HuH-7.5 (cell line): ENCODE data around the gene NAA30.
A peak's percentile ranks its signal among the peaks of the same experiment; 100 is the strongest.
"Not testable (repeated sequence)": the region's sequence is repeated elsewhere in the genome, so short reads cannot be mapped to it uniquely, and the experiment has no call there.

ENCODE experiments used
- DNase-seq: peaks from one replicate; pipeline ENCODE4 v3.0.0; 2011; ENCODE audit warnings: low spot score

Gene NAA30

DNA sequence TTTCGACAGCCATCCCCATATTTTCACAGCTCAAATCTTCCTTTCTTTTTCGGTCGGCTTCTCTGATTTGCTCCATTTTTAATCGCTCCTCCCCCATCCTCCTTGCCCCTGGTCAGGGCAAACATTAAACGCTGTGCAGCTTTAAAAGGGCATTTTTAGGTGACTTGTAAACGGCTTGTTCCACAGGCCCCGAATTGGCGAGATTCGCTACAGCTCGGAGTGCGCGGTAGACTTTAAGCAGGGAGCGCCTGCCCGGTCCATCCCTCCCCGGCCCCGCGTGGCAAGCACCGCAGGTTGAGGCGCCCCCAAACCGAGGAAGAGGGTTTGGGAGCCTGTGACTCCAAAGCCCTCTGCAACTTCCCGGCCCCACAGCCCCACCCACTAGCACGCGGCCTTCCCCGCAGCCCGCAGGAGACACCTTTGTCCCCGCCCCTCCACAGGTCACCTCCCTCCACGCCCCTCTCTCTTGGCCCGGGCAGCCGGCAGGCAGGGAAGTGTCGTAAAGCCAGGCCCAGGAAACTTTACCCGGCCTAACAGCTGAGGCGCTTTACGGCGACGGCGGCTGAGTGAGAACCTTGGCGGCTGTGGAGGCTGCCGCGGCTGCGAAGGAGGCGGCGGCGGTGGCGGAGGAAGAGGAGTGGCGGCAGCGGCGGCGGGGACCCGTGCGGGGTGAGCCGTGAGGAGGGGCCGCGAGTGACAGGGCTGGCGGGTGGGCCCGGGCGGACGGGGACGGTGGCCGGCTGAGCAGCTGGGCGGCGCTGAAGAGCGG lies at the start of gene NAA30:
Gene NAA30, plus strand, starts transcription at position 550 of the 769 bp plus-strand sequence. CDS start 372 bp downstream, outside the sequence.
- peak; percentile 85 for DNase-seq

DNA sequence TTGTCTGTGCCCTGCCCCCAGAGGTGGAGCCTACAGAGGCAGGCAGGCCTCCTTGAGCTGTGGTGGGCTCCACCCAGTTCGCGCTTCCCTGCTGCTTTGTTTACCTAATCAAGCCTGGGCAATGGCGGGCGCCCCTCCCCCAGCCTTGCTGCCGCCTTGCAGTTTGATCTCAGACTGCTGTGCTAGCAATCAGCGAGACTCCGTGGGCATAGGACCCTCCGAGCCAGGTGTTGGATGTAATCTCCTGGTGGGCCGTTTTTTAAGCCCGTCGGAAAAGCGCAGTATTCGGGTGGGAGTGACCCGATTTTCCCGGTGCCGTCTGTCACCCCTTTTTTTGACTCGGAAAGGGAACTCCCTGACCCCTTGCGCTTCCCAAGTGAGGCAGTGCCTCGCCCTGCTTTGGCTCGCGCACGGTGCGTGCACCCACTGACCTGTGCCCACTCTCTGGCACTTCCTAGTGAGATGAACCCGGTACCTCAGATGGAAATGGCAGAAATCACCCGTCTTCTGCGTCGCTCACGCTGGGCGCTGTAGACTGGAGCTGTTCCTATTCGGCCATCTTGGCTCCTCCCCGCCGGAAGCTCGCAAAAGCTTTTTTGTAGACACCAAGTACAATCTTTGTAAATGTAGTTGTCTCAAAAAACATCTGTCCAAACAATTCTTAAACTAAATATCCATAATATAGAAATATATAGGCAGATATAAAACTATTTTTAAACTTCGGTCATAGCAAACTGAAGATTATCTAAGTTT lies 46.7 kb upstream of the NAA30 start:
- not testable (repeated sequence) for DNase-seq

DNA sequence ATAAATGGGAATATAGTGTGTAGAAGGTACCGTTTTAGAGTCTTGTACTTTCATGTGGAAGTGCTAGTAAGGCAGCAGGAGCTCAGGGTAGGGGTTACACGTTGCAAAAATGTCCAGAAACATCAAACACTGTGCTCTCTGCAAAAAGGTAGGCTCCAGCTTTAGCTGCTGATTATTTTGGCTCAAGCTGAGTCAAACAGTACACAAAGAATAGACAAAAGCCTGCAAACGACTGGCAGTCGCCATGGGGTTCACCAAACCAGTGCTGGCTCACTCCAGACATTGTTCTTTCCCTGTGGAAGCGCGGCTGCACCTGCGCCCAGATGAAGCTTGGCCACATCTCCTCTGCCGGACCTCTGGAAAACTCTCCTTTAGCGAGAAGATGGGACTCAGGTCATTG lies 45.3 kb upstream of the NAA30 start:
- no peak for DNase-seq

DNA sequence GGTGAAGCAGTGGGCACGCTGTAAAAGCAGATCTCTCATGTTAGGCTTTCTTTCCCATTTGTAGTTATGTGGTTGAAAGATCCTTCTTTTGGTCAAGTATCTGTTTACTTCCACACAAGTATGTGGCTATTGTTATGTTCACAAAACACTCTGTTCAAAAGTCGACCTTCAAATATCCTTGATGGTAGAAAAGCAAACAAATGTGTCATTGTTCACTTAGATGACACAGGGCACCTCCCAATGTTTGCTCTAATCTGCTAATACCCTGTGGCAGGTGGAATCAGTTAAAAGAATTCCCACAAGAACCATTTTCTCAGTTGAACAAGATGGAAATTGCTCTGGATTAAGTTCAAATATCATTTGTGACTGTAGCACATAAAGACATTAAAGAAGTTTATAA lies 43.6 kb upstream of the NAA30 start:
- DNase-seq, result no peak

DNA sequence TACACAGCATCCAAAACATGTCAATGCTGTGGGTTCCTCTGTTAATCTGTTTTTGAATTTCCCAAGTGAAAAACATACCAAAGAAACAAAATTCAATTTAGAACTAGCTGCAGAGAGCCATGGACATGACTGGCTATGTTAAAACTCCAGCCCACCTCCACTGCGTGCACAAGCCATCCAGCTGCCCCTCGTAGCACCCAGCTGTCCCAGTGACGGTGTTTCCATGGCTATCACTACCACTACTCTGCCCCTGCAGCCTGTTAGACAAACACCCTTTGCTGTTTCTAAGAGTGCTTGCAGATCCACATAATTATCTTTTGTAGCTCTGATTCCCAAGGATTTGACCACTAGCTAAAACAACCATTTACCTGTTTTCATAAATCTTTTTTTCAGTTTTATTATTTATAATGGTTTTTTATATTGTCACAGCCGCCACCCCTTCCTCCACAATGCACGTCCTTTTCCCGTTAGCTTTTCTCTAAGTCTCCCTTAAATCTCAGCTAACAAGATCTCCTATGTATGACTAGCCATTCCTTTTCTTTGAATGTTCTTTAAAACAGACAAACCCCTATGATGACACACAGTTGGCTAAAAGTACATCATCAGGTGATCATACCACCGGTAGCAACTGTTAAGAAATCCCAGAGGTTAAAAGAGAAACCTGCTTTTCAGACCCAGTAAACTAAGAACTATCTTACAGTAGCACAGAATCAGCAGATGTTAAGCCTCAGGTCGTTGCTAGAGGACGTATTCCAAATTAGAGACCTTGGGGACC lies 37.8 kb upstream of the NAA30 start:
- no peak for DNase-seq

DNA sequence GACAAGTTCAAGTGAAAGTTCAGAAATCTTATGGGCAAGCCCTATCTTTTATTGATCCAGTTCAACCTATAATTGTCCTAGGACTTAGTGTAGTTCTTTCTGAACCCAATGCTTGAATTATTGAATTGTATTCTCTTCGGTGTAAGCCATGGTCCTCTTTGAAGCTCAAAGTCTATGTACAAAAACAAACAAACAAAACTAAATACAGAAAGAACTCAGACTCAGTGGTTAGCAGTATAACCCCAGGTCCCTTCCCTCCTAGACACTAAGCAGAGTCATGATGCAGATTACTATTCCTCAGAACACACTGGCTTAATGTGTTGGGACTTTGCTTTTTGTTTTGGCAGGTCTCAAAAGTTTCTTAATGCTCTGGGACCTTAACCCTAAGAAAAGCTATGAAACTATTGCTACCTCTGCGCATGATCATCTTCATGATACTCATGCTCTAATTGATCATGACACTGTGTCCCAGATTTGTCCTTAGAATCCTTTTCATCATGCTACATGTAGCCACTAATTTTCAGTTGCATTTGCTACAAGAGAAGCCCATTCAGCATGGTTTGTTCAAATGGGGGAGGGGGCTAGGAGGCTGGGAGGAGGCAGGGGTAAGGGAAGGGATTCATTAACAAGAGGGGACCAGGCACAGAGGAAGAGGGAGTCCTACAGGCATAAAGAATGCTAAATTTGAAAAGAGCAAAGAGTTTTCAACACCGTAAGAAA lies 35.1 kb upstream of the NAA30 start:
- DNase-seq, result no peak

DNA sequence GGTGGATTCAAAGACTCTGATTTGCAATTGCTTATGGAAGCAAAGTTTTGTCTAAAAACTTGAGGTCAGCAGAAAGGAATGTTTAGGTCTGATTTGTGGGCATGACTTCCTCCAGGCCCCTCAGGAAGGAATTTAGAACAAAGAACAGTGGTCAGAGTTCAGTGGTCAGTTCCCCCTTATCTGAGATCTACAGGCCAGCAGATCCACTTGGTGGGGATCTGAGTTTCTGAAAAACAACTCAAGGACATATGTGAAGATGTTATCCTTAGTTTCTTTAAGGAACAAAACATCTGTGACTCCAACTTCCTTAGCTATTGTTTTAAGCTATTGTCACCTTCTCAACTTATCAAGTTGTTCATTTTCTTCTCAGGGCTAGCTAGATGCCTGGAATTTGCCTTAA lies 28.0 kb upstream of the NAA30 start:
- no peak for DNase-seq

DNA sequence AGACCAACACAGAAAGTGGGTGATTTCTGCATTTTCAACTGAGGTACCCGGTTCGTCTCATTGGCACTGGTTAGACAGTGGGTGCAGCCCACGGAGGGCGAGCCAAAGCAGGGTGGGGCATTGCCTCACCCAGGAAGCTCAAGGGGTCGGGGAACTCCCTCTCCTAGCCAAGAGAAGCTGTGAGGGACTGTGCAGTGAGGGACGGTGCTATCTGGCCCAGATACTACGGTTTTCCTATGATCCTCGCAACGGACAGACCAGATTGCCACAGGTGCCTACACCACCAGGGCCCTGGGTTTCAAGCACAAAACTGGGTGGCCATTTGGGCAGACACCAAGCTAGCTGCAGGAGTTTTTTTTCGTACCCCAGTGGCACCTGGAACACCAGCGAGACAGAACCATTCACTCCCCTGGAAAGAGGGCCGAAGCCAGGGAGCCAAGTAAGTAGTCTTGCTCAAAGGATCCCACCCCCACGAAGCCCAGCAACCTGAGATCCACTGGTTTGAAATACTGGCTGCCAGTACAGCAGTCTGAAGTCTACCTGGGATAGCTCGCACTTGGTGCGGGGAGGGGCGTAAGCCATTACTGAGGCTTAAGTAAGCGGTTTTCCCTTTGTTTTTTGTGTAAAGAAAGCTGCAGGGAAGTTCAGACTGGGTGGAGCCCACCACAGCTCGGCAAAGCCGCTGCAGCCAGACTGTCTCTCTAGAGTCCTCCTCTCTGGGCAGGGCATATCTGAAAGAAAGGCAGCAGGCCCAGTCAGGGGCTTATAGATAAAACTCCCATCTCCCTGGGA lies 25.5 kb upstream of the NAA30 start:
- no peak for DNase-seq

DNA sequence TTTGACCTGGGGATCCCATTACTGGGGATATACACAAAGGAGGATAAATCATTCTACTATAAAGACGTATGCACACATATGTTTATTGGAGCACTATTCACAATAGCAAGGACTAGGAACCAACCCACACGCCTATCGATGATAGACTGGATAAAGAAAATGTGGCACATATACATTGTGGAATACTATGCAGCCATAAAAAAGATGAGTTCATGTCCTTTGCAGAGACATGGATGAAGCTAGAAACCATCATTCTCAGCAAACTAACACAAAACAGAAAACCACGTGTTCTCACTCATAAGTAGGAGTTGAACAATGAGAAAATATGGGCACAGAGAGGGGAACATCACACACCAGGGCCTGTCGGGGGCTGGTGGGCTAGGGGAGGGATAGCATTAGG lies 20.2 kb upstream of the NAA30 start:
- not testable (repeated sequence) for DNase-seq

DNA sequence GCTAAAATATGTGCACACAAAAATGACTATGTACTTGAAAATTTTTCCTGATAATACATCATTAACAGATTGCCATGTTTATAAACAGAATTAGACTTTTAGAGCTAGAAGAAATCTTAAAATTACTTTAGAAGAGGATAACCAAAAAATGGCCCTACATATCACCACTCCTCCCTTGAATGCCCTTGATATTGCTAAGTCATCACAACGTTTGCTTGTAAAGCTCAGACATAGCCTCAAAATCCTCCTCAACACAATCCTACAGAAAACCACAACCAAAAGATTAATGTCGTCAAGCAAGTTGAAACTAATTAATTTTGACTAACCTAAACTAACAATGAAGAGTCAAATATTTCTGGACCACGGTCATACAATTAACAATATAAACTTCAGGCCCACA lies 19.4 kb upstream of the NAA30 start:
- DNase-seq, result no peak

DNA sequence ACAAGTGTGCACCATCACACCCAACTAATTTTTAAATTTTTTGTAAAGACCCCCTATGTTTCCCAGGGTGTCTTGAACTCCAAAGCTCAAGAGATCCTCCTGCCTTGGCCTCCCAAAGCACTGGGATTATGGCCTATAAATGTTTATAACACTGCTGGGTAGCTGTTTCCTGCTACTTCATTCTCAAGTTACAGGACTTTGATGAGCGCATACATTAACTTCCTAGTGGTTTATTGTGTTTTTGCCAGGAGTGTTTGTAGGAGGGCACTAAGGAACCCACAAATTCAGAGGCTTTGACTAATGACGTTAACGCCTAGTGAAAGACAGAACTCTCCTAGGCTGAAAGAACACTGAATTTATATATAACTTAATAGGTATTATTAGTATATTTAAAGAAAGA lies 15.2 kb upstream of the NAA30 start:
- DNase-seq, result no peak

DNA sequence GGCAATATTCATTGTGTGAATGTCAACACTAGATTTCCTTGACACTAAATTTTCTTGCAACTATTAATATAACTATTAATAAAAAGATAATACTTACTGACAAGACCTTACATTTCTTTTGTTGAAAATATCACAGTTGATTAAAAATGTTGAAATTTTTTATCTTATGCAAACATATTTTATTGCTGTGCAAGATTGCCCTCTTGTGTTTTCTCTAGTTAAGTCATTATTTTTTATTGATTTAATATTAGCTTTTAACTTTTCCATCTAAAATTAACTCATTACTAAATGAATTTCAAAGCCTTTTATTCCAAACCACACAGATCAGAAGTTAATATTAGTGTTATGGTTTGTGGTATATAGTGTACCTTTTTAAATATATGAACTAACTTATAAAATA lies 11.7 kb upstream of the NAA30 start:
- no peak for DNase-seq

DNA sequence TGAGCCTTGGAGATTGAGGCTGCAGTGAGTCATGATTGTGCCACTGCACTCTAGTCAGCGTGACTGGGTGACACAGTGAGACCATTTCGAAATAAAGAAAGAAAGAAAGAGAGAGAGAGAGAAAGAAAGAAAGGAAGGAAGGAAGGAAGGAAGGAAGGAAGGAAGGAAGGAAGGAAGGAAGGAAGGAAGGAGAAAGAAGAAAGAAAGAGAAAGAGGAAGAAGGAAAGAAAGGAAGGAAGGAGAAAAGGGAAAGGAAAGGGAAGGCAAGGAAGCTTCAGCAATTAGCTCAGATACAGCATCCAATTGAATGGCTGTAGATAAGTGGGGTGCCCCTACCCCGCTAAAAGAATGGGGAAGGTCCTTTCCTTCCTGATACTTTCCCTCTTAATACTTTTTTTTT lies 9.5 kb upstream of the NAA30 start:
- no peak for DNase-seq

DNA sequence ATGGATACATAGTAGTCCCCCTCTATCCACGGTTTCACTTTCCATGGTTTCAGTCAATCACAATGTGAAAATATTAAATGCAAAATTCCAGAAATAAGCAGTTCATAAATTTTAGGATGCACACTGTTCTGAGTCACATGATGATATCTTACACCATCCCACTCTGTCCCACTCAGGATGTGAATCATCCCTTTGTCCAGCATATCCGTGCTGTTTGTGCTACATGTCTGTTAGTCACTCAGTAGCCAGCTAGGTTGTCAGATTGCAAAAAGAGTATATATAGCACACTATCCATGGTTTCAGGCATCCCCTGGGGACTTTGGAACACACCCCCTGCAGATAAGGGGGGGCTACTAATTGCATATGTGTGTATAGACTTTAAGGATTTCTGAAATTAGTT lies 8.1 kb upstream of the NAA30 start:
- DNase-seq, result no peak

DNA sequence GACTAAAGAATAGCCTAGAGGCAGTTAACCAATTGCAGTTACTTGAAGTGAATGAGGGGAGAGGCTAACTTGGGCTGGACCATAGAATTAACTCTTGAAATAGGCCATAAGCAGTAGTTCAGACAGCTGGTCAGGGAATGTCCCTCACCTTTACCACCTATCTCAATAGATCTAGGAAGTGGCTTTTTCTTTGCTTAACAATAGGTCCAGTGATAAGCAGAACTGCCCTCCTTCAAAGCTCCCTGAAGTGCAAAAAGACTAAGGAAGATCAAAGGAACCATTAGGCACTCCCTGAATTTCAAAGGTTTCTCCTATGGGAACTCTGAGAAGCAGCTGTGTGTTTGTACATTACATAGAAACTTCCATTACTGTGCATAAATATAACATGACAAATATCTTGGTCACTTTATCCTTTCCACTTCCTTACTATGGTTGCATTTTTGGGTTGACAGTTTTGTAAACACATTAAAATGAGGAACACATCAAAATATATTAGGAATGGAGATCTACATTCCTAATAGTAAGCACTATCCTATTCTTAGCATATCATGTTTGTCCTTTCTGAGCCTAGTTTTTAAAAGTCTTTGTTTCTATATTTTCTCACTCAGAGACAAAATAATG lies 7.2 kb upstream of the NAA30 start:
- no peak for DNase-seq

DNA sequence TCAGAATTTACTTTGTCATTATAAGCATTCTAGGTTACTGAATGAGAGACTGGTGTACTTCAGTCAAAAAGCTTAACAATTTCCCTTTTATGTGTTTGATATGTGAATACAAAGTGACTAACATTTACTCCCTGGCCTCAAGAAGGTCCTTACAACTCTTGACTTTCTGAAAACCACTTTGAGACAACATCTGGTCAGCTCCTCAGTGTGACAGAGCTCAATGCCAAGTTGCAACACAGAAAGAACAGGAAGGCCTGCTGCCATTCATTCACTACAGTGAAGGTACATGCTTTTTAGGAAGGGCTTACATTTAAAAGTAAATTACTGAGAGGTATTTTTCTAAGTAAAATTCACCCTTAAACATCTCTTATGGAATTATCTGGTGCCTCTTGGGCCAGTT lies 2.3 kb upstream of the NAA30 start:
- DNase-seq, result no peak

DNA sequence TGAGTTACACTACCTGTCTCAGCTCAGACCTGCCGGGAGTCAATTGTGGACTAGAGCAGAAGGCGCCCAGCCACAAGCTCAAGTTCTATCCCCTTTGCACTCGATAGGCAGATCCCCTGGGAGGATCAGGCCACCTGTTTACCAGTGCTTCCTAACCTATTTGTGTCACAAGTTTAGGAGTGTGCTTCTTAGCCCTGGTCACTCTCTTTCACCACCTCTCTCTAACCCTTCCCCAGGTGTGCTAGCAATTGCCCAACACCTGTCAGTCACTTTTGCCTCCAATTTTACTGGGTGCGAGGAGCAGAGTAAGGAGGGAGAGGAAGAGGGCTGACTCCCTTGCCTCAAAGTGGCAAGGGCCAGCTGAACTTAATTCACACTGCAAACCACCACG lies 745 bp upstream of the NAA30 start:
- peak; percentile 6 for DNase-seq

DNA sequence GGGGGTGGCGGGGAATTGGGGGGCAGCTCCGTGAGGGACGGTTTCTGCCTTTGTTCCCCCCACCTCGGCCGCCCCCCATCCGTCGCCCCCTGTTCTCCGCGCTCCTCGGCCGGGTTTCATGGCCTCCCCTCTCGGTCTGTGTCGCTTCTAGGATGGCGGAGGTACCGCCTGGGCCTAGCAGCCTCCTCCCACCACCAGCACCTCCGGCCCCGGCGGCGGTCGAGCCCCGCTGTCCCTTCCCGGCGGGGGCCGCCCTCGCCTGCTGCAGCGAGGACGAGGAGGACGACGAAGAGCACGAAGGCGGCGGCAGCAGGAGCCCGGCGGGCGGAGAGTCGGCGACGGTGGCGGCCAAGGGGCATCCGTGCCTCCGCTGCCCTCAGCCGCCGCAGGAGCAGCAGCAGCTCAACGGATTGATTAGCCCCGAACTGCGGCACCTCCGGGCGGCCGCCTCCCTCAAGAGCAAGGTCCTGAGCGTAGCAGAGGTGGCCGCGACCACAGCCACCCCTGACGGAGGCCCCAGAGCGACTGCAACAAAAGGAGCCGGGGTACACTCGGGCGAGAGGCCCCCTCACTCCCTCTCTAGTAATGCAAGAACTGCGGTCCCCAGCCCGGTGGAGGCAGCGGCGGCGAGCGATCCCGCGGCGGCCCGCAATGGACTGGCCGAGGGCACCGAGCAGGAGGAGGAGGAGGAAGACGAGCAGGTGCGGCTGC lies 575 bp downstream of the NAA30 start:
- peak; percentile 24 for DNase-seq

DNA sequence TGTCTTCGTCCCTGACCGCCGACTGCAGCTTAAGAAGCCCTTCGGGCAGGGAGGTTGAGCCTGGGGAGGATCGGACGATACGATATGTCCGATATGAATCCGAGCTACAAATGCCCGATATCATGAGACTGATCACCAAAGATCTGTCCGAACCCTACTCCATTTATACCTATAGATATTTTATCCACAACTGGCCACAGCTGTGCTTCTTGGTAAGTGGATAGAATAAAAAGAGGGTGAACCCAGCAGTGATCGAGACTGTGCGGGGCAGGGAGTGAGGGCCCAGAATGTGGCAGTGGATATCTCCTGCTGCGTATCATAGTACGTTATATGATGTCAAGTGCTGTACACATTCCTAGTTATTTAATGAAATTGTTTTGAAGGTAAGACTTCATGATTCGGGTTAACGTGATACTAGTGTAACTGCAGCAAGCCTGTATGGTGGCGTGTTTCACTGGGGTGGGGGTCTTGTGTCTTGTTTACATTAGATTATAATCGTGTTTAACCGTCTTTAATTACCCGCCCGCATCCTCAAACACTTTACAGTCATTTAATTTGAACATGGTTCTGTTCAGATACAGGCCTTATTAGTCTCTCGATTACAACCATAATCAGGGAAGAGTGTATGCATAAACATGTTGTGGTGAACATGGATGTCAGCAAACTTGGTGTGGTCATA lies 1.3 kb downstream of the NAA30 start:
- DNase-seq, result no peak

DNA sequence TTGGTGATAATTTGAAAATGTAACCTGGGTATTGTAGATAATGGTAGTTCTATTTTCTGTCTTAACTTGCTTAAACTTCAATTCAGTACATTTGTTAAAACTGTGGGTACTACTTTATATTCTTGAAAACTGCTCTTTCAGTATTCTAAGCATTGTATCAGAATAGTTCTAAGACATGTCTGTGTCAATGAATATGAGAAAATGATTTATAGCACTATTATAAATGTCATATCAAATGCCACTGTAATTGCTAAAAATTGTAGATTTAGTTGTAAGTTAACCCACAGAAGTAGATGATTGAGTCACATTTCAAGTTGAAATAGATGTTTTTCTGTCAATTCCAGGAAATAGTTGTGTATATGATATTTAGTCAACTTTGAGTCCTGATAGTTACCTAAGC lies 2.4 kb downstream of the NAA30 start:
- no peak for DNase-seq
